Neural cell (in vitro differentiated cells): Measurements from ENCODE around the gene ZHX3. TPM values are rescaled to one million over a fixed set of nuclear protein-coding genes. Genes with fewer than 3 reads are reported as not detected.

ENCODE experiments used
- H2AFZ ChIP-seq: fragments of 200-600, 300-800 bp; sonication (generic), shearing (Covaris generic); 2 replicates; pipeline ENCODE4 v1.6.0; 2014; ENCODE audit warnings: low read depth, mild to moderate bottlenecking, antibody characterized with exemption, low read length, moderate library complexity
- H3F3A ChIP-seq: fragments of 200-600 bp; shearing (Covaris generic); 2 replicates; pipeline ENCODE4 v1.6.1; 2016; ENCODE audit warnings: mild to moderate bottlenecking, moderate library complexity, mixed read lengths, antibody characterized with exemption, low read length; ENCODE audit not compliant: insufficient read depth, poor library complexity, severe bottlenecking
- H3K27ac ChIP-seq: fragments of 200-600, 300-800 bp; sonication (generic), shearing (Covaris generic); 2 replicates; pipeline ENCODE4 v1.5.1; 2014; ENCODE audit warnings: mild to moderate bottlenecking, low read length, moderate library complexity
- H3K27me3 ChIP-seq: fragments of 300-800, 200-600 bp; sonication (generic), shearing (Covaris generic); 2 replicates; pipeline ENCODE4 v1.6.0; 2014; ENCODE audit warnings: mild to moderate bottlenecking, low read depth, low read length, moderate library complexity; ENCODE audit not compliant: insufficient read depth
- H3K36me3 ChIP-seq: fragments of 300-800, 200-600 bp; sonication (generic), shearing (Covaris generic); 2 replicates; pipeline ENCODE4 v1.5.1; 2014; ENCODE audit warnings: mild to moderate bottlenecking, antibody characterized with exemption, low read length, moderate library complexity; ENCODE audit not compliant: insufficient read depth
- H3K4me2 ChIP-seq: fragments of 300-800, 200-600 bp; sonication (generic), shearing (Covaris generic); 2 replicates; pipeline ENCODE4 v1.6.0; 2014; ENCODE audit warnings: mild to moderate bottlenecking, low read length
- H3K4me3 ChIP-seq: fragments of 300-800, 200-600 bp; sonication (generic), shearing (Covaris generic); 2 replicates; pipeline ENCODE4 v1.5.1; 2014; ENCODE audit warnings: mild to moderate bottlenecking, low read length, moderate library complexity
- H3K79me2 ChIP-seq: fragments of 200-600 bp; shearing (Covaris generic); replicated peaks from 2 replicates; pipeline ENCODE4 v1.6.0; 2014; ENCODE audit warnings: mild to moderate bottlenecking, low read length, moderate library complexity; ENCODE audit not compliant: insufficient read depth
- H3K9ac ChIP-seq: fragments of 300-800, 200-600 bp; sonication (generic), shearing (Covaris generic); 2 replicates; pipeline ENCODE4 v1.6.1; 2016; ENCODE audit warnings: mild to moderate bottlenecking, low read length, mixed read lengths
- H3K9me2 ChIP-seq: fragments of 200-600 bp; shearing (Covaris generic); 2 replicates; pipeline ENCODE4 v1.6.1; 2016; ENCODE audit warnings: mild to moderate bottlenecking, low read length, mixed read lengths; ENCODE audit not compliant: insufficient read depth
- H3K9me3 ChIP-seq: fragments of 200-600, 300-800 bp; sonication (generic), shearing (Covaris generic); 2 replicates; pipeline ENCODE4 v1.6.1; 2016; ENCODE audit warnings: mild to moderate bottlenecking, mixed run types, low read length, moderate library complexity, mixed read lengths
- H4K20me1 ChIP-seq: fragments of 200-600 bp; shearing (Covaris generic); 2 replicates; pipeline ENCODE4 v1.6.1; 2016; ENCODE audit warnings: mild to moderate bottlenecking, mixed run types; ENCODE audit not compliant: insufficient read depth
- EP300 ChIP-seq: fragments of 450-650 bp; conservative IDR thresholded peaks from 2 replicates; pipeline ENCODE4 v1.6.1; 2014; ENCODE audit warnings: antibody characterized with exemption, mild to moderate bottlenecking, moderate library complexity; ENCODE audit not compliant: poor library complexity, severe bottlenecking
- EZH2 ChIP-seq: fragments of 200-600, 300-800 bp; shearing (Covaris generic), sonication (generic); IDR thresholded peaks from 2 replicates; pipeline ENCODE4 v1.6.1; 2014; ENCODE audit warnings: antibody characterized with exemption, low read length, borderline replicate concordance, mild to moderate bottlenecking; ENCODE audit not compliant: insufficient read depth, poor library complexity, severe bottlenecking
- MXI1 ChIP-seq: fragments of 450-650 bp; conservative IDR thresholded peaks from 2 replicates; pipeline ENCODE4 v1.6.1; 2014; ENCODE audit warnings: antibody characterized with exemption, mild to moderate bottlenecking; ENCODE audit not compliant: poor library complexity, severe bottlenecking
- POLR2AphosphoS5 ChIP-seq: IDR thresholded peaks from 2 replicates; pipeline ENCODE4 v1.6.1; 2012
- RAD21 ChIP-seq: fragments of 450-650 bp; conservative IDR thresholded peaks from 2 replicates; pipeline ENCODE4 v1.6.1; 2014; ENCODE audit warnings: antibody characterized with exemption, mild to moderate bottlenecking, moderate library complexity
- REST ChIP-seq: IDR thresholded peaks from 2 replicates; pipeline ENCODE4 v1.6.1; 2012; ENCODE audit warnings: borderline replicate concordance
- SMC3 ChIP-seq: fragments of 450-650 bp; conservative IDR thresholded peaks from 2 replicates; pipeline ENCODE4 v1.6.1; 2014; ENCODE audit warnings: antibody characterized with exemption, mild to moderate bottlenecking, moderate library complexity; ENCODE audit not compliant: poor library complexity
- TAF1 ChIP-seq: IDR thresholded peaks from 2 replicates; pipeline ENCODE4 v1.6.1; 2012; ENCODE audit warnings: low read depth
- polyA plus RNA-seq: library from polyadenylated mRNA; depleted of rRNA; stranded (reverse); fragments of >200 nt; gene quantifications from 2 replicates; pipeline ENCODE4 v1.2.3, GENCODE V29; 2014
- TF ChIP-seq, protein P1 (sequence below): fragments of 450-650 bp; IDR thresholded peaks from 2 replicates; pipeline ENCODE4 v1.5.1; 2014; ENCODE audit warnings: antibody characterized with exemption, mild to moderate bottlenecking, moderate library complexity; ENCODE audit not compliant: poor library complexity, severe bottlenecking

The ZHX3 gene
- polyA plus RNA-seq, 1 donor from 2014 or later, result 10.3 TPM

DNA sequence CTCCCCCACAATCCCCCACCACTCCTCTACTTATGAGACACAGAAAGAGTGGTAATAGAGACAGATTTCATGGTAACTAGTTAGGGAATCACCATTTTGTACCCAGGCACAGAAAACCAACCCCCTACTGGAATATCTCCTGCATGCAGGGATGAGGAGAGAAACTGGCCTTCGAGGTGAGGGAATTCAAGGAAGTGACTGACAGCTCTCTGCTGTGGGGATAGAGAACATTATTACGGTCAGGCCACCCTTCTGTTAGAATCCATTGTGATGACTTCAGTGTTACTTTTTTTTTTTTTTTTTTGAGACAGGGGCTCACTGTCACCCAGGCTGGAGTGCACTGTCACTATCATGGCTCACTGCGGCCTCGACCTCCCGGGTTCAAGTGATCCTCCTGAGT lies 9.6 kb upstream of the ZHX3 start:
- no peak overlapping the region for H3K9ac ChIP-seq
- H3K9me3 ChIP-seq, result no peaks in the 10 kb centered on the region
- no peaks in the 10 kb centered on the region for H3K9me2 ChIP-seq
- H3K79me2 ChIP-seq, result no peaks in the 10 kb centered on the region
- H3K4me2 ChIP-seq, result no peak overlapping the region
- no peaks in the 10 kb centered on the region for H3K36me3 ChIP-seq
- H3F3A ChIP-seq, result no peaks in the 10 kb centered on the region
- H4K20me1 ChIP-seq, result no peaks in the 10 kb centered on the region
- TF ChIP-seq MXI1 (no peak), SMC3 (no peak), EZH2 (no peak), RAD21 (no peak), TAF1 (no peak), POLR2AphosphoS5 (no peak), EP300 (no peak), REST (no peak)
- TF ChIP-seq, protein P1, sequence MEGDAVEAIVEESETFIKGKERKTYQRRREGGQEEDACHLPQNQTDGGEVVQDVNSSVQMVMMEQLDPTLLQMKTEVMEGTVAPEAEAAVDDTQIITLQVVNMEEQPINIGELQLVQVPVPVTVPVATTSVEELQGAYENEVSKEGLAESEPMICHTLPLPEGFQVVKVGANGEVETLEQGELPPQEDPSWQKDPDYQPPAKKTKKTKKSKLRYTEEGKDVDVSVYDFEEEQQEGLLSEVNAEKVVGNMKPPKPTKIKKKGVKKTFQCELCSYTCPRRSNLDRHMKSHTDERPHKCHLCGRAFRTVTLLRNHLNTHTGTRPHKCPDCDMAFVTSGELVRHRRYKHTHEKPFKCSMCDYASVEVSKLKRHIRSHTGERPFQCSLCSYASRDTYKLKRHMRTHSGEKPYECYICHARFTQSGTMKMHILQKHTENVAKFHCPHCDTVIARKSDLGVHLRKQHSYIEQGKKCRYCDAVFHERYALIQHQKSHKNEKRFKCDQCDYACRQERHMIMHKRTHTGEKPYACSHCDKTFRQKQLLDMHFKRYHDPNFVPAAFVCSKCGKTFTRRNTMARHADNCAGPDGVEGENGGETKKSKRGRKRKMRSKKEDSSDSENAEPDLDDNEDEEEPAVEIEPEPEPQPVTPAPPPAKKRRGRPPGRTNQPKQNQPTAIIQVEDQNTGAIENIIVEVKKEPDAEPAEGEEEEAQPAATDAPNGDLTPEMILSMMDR, result no peak
- no peak overlapping the region for H3K4me3 ChIP-seq
- no peak overlapping the region for H3K27ac ChIP-seq
- no peaks in the 10 kb centered on the region for H3K27me3 ChIP-seq
- no peak overlapping the region for H2AFZ ChIP-seq

- Histone ChIP-seq H4K20me1 (no peaks in the 10 kb centered on the region), H3K36me3 (no peaks in the 10 kb centered on the region), H2AFZ (no peak overlapping the region), H3K27me3 (no peaks in the 10 kb centered on the region), H3K79me2 (peaks cover 8% of the 10 kb centered on the region), H3K4me3 (no peak overlapping the region), H3F3A (no peaks in the 10 kb centered on the region), H3K9me2 (no peaks in the 10 kb centered on the region), H3K27ac (no peak overlapping the region), H3K9me3 (no peaks in the 10 kb centered on the region), H3K9ac (no peak overlapping the region), H3K4me2 (no peak overlapping the region)
- TF ChIP-seq, protein P1, result no peak
- no peak for TF ChIP-seq POLR2AphosphoS5
- no peak for TF ChIP-seq EP300
- no peak for TF ChIP-seq RAD21
- TF ChIP-seq TAF1, result no peak
Observed at GRCh38 chr20:41320976-41321375, 3.4 kb upstream of the ZHX3 start.
